ENCODE results near the gene RALGDS.

Gene RALGDS

GRCh38 chr9:133133681-133134387 is 12.8 kb upstream of the RALGDS start:
- no peak for DNase-seq

GRCh38 chr9:133132174-133132573 is 11.1 kb upstream of the RALGDS start:
- no peak for DNase-seq

- DNase-seq: no peak
Observed at GRCh38 chr9:133131506-133131905, 10.5 kb upstream of the RALGDS start.

GRCh38 chr9:133130685-133131244 is 9.7 kb upstream of the RALGDS start:
- no peak for DNase-seq

GRCh38 chr9:133129001-133129795 is 8.2 kb upstream of the RALGDS start:
- DNase-seq: no peak

- DNase-seq: no peak
Observed at GRCh38 chr9:133128152-133128551, 7.1 kb upstream of the RALGDS start.

GRCh38 chr9:133127340-133127981 is 6.4 kb upstream of the RALGDS start:
- DNase-seq: no peak

GRCh38 chr9:133126697-133127339 is 5.8 kb upstream of the RALGDS start:
- no peak for DNase-seq

GRCh38 chr9:133125941-133126696 is 5.1 kb upstream of the RALGDS start:
- DNase-seq: no peak

- DNase-seq: no peak
Observed at GRCh38 chr9:133124907-133125275, 3.9 kb upstream of the RALGDS start.

- DNase-seq: no peak
Observed at GRCh38 chr9:133124123-133124906, 3.3 kb upstream of the RALGDS start.

- no peak for DNase-seq
Observed at GRCh38 chr9:133122935-133123611, 2.0 kb upstream of the RALGDS start.

GRCh38 chr9:133122605-133122934 is 1.5 kb upstream of the RALGDS start:
- no peak for DNase-seq

- peak; percentile 75 to 77 for DNase-seq
Observed at GRCh38 chr9:133121915-133122550, 993 bp upstream of the RALGDS start.

- DNase-seq: no peak
Observed at GRCh38 chr9:133120501-133121197, 391 bp downstream of the RALGDS start.

GRCh38 chr9:133119846-133120500 is 1.1 kb downstream of the RALGDS start:
- DNase-seq: no peak

GRCh38 chr9:133119103-133119845 is 1.8 kb downstream of the RALGDS start:
- no peak for DNase-seq

- no peak for DNase-seq
Observed at GRCh38 chr9:133118568-133118967, 2.5 kb downstream of the RALGDS start.

- no peak for DNase-seq
Observed at GRCh38 chr9:133118179-133118520, 2.9 kb downstream of the RALGDS start.
